Upper lobe of left lung (tissue), 6 donors: ENCODE results near the gene ZNF473. TPM values are rescaled to one million over a fixed set of nuclear protein-coding genes. Genes with fewer than 3 reads are reported as not detected.

Experiments
- ATAC-seq, 2 donors: fragments of 200-7000 bp; cut with Tn5 transposase; one replicate each; pipeline ENCODE4 v1.9.1; 2022; ENCODE audit warnings: mild to moderate bottlenecking in 2 of 2, moderate library complexity in 2 of 2; ENCODE audit not compliant: low FRiP score in 2 of 2
- DNase-seq, 2 donors: peaks; one replicate each; pipeline ENCODE4 v3.0.0-alpha.2; 2019 to 2020
- H3K27ac ChIP-seq, 4 donors: fragments of 200-600 bp; sonication (generic); one replicate each; pipeline ENCODE4 v1.5.1; 2016 to 2019
- H3K27me3 ChIP-seq, 4 donors: fragments of 200-600 bp; sonication (generic); one replicate each; pipeline ENCODE4 v1.5.1; 2017 to 2019
- H3K36me3 ChIP-seq, 4 donors: fragments of 200-600 bp; sonication (generic); one replicate each; pipeline ENCODE4 v1.5.1; 2016 to 2019
- H3K4me1 ChIP-seq, 4 donors: fragments of 200-600 bp; sonication (generic); one replicate each; pipeline ENCODE4 v1.5.1; 2018 to 2019
- H3K4me3 ChIP-seq, 4 donors: fragments of 200-600 bp; sonication (generic); one replicate each; pipeline ENCODE4 v1.5.1; 2017 to 2019; ENCODE audit warnings: mild to moderate bottlenecking in 2 of 4, moderate library complexity in 1 of 4
- H3K9me3 ChIP-seq, 4 donors: fragments of 200-600 bp; sonication (generic); one replicate each; pipeline ENCODE4 v1.5.1; 2018 to 2019
- CTCF ChIP-seq, 6 experiments: fragments of 450-650 bp in 4 of 6; fragments of 200-600 bp in 2 of 6; sonication (generic) in 2 of 6; IDR thresholded peaks; one replicate each; pipeline ENCODE4 v1.5.1; 2016 to 2019; ENCODE audit warnings: antibody characterized with exemption in 6 of 6
- EP300 ChIP-seq, 4 donors: sonication (generic); formaldehyde crosslinking; IDR thresholded peaks; one replicate each; pipeline ENCODE4 v1.5.1; 2017; ENCODE audit warnings: antibody characterized with exemption in 4 of 4, control low read depth in 2 of 4
- POLR2A ChIP-seq, 4 donors: fragments of 450-650 bp; IDR thresholded peaks; one replicate each; pipeline ENCODE4 v1.5.1; 2016 to 2017; ENCODE audit warnings: antibody characterized with exemption in 4 of 4, mild to moderate bottlenecking in 2 of 4
- POLR2AphosphoS5 ChIP-seq, 2 donors: sonication (generic); formaldehyde crosslinking; IDR thresholded peaks; one replicate each; pipeline ENCODE4 v1.5.1; 2017; ENCODE audit warnings: antibody characterized with exemption in 2 of 2
- WGBS, 2 donors: methylation state at CpG; one replicate each; pipeline ENCODE4 v1.1.5; 2017 to 2018; 5-methylcytosine and 5-hydroxymethylcytosine counted together
- total RNA-seq, 6 donors: library from RNA; depleted of rRNA in 4 of 6; stranded (reverse); fragments of >200 nt in 4 of 6; gene quantifications; one replicate each; pipeline versions ENCODE4 v1.1.0 to v1.2.1, GENCODE V29; 2016 to 2021
- donor health status: DM: no; HTN: no; CAD: no; lungs with moderate emphysema.
- donor health status: DM: no; HTN: yes; CAD: no; lungs with severe emphysema.

ZNF473 gene
- total RNA-seq, 6 donors from 2014 or later = 3.8 to 12.5 (median 6.3) TPM

- Histone ChIP-seq H3K4me1 (peaks cover 10 to 19% (median 14%) of the 10 kb centered on the region in 4 donors), H3K36me3 (peaks cover 0 to 46% (median 23%) of the 10 kb centered on the region in 4 donors), H3K27me3 (no peaks in the 10 kb centered on the region), H3K4me3 (no peak overlapping the region), H3K9me3 (no peaks in the 10 kb centered on the region), H3K27ac (no peak overlapping the region)
- TF ChIP-seq EP300 (IDR thresholded peaks at IDR 0.05) = no peak
- TF ChIP-seq POLR2A (IDR thresholded peaks at IDR 0.05) = no peak
- no peak for TF ChIP-seq POLR2AphosphoS5 (IDR thresholded peaks at IDR 0.05)
- TF ChIP-seq CTCF (IDR thresholded peaks at IDR 0.05) = no peak
- DNase-seq = no peak
- no peak for ATAC-seq
- 68 to 90% methylated on average over 6 of the region's 6 CpGs for WGBS, 2 donors
Observed at GRCh38 chr19:50030225-50030624, 4.4 kb downstream of the ZNF473 start.

- Histone ChIP-seq H3K36me3 (peaks cover 0 to 50% (median 25%) of the 10 kb centered on the region in 4 donors), H3K27ac (no peak overlapping the region), H3K4me3 (no peak overlapping the region), H3K27me3 (no peaks in the 10 kb centered on the region), H3K4me1 (peaks cover 10 to 19% (median 14%) of the 10 kb centered on the region in 4 donors), H3K9me3 (no peaks in the 10 kb centered on the region)
- 72 to 82% methylated on average over 11 of the region's 11 CpGs for WGBS, 2 donors
- no peak for DNase-seq
- ATAC-seq = no peak
- TF ChIP-seq CTCF (IDR thresholded peaks at IDR 0.05) (no peak), POLR2A (IDR thresholded peaks at IDR 0.05) (no peak), POLR2AphosphoS5 (IDR thresholded peaks at IDR 0.05) (no peak), EP300 (IDR thresholded peaks at IDR 0.05) (no peak)
Observed at GRCh38 chr19:50030937-50031336, 5.1 kb downstream of the ZNF473 start.

GRCh38 chr19:50036908-50037307 lies 11.1 kb downstream of the ZNF473 start:
- Histone ChIP-seq H3K4me3 (no peak overlapping the region), H3K27me3 (no peaks in the 10 kb centered on the region), H3K9me3 (no peaks in the 10 kb centered on the region), H3K27ac (no peak overlapping the region), H3K36me3 (peaks cover 15 to 95% (median 57%) of the 10 kb centered on the region in 4 donors), H3K4me1 (no peaks in the 10 kb centered on the region)
- DNase-seq (no peak), ATAC-seq (no peak)
- no peak for TF ChIP-seq POLR2A (IDR thresholded peaks at IDR 0.05)
- no peak for TF ChIP-seq EP300 (IDR thresholded peaks at IDR 0.05)
- no peak for TF ChIP-seq POLR2AphosphoS5 (IDR thresholded peaks at IDR 0.05)
- no peak for TF ChIP-seq CTCF (IDR thresholded peaks at IDR 0.05)
- 88 to 100% methylated on average over 3 of the region's 3 CpGs for WGBS, 2 donors

GRCh38 chr19:50039968-50040367 lies 14.2 kb downstream of the ZNF473 start:
- H3K27me3 ChIP-seq = no peaks in the 10 kb centered on the region
- H3K4me3 ChIP-seq = no peak overlapping the region
- WGBS, 2 donors = 90 to 91% methylated on average over 3 of the region's 3 CpGs
- DNase-seq (no peak), ATAC-seq (no peak)
- no peak overlapping the region for H3K27ac ChIP-seq
- H3K4me1 ChIP-seq = no peaks in the 10 kb centered on the region
- TF ChIP-seq CTCF (IDR thresholded peaks at IDR 0.05) (no peak), POLR2A (IDR thresholded peaks at IDR 0.05) (no peak), EP300 (IDR thresholded peaks at IDR 0.05) (no peak), POLR2AphosphoS5 (IDR thresholded peaks at IDR 0.05) (no peak)
- H3K36me3 ChIP-seq = peaks cover 34 to 95% (median 70%) of the 10 kb centered on the region in 4 donors
- H3K9me3 ChIP-seq = peaks cover 9 to 14% (median 13%) of the 10 kb centered on the region in 4 donors

GRCh38 chr19:50040967-50041366 lies 15.2 kb downstream of the ZNF473 start:
- no peak for DNase-seq
- no peak for TF ChIP-seq POLR2A (IDR thresholded peaks at IDR 0.05)
- TF ChIP-seq EP300 (IDR thresholded peaks at IDR 0.05) = no peak
- TF ChIP-seq POLR2AphosphoS5 (IDR thresholded peaks at IDR 0.05) = no peak
- TF ChIP-seq CTCF (IDR thresholded peaks at IDR 0.05) = no peak
- WGBS, 2 donors = 87 to 95% methylated on average over 4 to 6 of the region's 6 CpGs
- Histone ChIP-seq H3K27me3 (no peaks in the 10 kb centered on the region), H3K4me1 (no peaks in the 10 kb centered on the region), H3K9me3 (peaks cover 19 to 24% (median 23%) of the 10 kb centered on the region in 4 donors), H3K36me3 (peaks cover 44 to 100% (median 78%) of the 10 kb centered on the region in 4 donors), H3K4me3 (no peak overlapping the region), H3K27ac (no peak overlapping the region)
- no peak for ATAC-seq
